Osteocyte (in vitro differentiated cells): ENCODE measurements around the gene RIPPLY1. TPM values are rescaled to one million over a fixed set of nuclear protein-coding genes. Genes with fewer than 3 reads are reported as not detected.

Source experiments
- DNase-seq: peaks from one replicate; pipeline ENCODE4 v3.0.0; 2021; ENCODE audit warnings: mixed read lengths; ENCODE audit not compliant: unreplicated experiment; ENCODE audit errors: extremely low spot score
- H3K27ac Mint-ChIP-seq: one replicate; pipeline ENCODE4 v1.8.0; 2021; ENCODE audit warnings: mild to moderate bottlenecking, mixed read lengths; ENCODE audit not compliant: unreplicated experiment
- H3K27me3 Mint-ChIP-seq: one replicate; pipeline ENCODE4 v1.8.0; 2021; ENCODE audit warnings: mixed read lengths; ENCODE audit not compliant: unreplicated experiment
- H3K36me3 Mint-ChIP-seq: one replicate; pipeline ENCODE4 v1.8.0; 2021; ENCODE audit warnings: mixed read lengths; ENCODE audit not compliant: unreplicated experiment
- H3K4me1 Mint-ChIP-seq: one replicate; pipeline ENCODE4 v1.8.0; 2021; ENCODE audit warnings: mixed read lengths; ENCODE audit not compliant: unreplicated experiment
- H3K4me3 Mint-ChIP-seq: one replicate; pipeline ENCODE4 v1.8.0; 2021; ENCODE audit warnings: mild to moderate bottlenecking, moderate library complexity, mixed read lengths; ENCODE audit not compliant: unreplicated experiment
- H3K9me3 Mint-ChIP-seq: one replicate; pipeline ENCODE4 v1.8.0; 2021; ENCODE audit warnings: mixed read lengths; ENCODE audit not compliant: unreplicated experiment
- total RNA-seq: library from RNA; stranded (reverse); gene quantifications from 2 replicates; pipeline ENCODE4 v1.2.1, GENCODE V29; 2021
- TF ChIP-seq, protein P1 (sequence below): fragments of 200-600 bp; sonication (generic); IDR thresholded peaks from 2 replicates; pipeline ENCODE4 v1.5.0; 2021; ENCODE audit warnings: antibody characterized with exemption, mild to moderate bottlenecking, moderate library complexity

The RIPPLY1 gene
- total RNA-seq, 1 donor from 2014 or later = not detected

DNA sequence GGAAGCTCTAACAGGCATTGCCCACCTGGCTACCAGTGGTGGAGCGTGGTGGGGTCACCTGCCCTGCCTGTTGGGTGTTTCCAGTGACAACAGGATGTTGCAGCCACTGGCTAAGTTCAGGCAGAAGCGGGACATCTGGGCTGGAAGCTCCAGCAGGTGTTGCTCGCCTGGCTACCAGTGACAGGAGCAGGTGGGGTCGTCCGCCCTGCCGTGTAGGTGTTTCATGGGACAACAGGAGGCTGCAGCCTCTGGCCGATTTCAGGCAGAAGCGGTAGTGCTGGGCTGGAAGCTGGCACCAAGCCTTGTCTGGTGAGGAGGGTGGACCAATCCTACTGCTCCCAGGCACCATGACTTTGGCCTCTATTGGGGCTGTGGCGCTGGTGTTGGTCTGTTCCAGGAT lies 39.4 kb downstream of the RIPPLY1 start:
- no peak overlapping the region for H3K27ac Mint-ChIP-seq

DNA sequence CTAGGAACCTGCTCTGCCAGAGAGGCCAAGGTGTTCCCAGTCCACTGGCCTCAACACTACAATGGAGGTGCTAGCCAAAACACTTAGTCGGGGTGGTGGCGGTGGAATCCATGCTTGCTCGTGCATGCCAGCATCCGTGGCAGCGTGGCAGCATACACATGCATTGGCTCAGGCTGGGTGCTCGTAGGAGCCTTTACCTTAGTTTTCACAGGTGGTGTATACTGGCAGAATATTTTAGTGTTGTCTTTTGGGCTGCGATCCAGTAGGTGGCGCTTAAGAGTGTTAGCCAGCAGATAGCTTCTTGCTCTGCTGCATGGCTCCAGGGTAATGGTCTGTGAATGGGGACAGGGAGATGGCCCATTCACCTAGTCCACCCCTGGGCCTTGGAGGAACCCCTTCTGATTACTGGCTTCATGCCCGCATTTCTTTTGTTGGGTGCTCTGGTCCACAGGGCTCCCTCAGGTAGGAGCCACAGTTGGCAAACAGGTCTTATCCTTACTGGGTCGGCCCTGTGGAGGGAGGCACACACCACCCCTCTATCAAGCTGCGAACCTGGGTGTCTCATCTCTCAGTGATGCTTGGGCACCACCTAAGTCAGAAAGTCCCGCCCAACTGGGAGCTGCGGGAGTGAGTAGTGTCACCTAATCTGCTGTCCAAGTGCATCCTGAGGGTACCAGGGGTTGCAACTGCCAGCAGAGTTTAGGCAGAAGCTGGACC lies 40.0 kb downstream of the RIPPLY1 start:
- no peak for DNase-seq
- TF ChIP-seq, protein P1, sequence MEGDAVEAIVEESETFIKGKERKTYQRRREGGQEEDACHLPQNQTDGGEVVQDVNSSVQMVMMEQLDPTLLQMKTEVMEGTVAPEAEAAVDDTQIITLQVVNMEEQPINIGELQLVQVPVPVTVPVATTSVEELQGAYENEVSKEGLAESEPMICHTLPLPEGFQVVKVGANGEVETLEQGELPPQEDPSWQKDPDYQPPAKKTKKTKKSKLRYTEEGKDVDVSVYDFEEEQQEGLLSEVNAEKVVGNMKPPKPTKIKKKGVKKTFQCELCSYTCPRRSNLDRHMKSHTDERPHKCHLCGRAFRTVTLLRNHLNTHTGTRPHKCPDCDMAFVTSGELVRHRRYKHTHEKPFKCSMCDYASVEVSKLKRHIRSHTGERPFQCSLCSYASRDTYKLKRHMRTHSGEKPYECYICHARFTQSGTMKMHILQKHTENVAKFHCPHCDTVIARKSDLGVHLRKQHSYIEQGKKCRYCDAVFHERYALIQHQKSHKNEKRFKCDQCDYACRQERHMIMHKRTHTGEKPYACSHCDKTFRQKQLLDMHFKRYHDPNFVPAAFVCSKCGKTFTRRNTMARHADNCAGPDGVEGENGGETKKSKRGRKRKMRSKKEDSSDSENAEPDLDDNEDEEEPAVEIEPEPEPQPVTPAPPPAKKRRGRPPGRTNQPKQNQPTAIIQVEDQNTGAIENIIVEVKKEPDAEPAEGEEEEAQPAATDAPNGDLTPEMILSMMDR = peak; percentile 22
- Mint-ChIP-seq H3K4me3 (no peak overlapping the region), H3K36me3 (peaks cover 6% of the 10 kb centered on the region), H3K4me1 (no peaks in the 10 kb centered on the region), H3K9me3 (peaks cover 10% of the 10 kb centered on the region), H3K27me3 (no peaks in the 10 kb centered on the region), H3K27ac (no peak overlapping the region)

More for the DNA sequence above, 39.4 kb downstream of the RIPPLY1 start:
- no peaks in the 10 kb centered on the region for H3K4me1 Mint-ChIP-seq
- H3K9me3 Mint-ChIP-seq = peaks cover 10% of the 10 kb centered on the region
- peaks cover 5% of the 10 kb centered on the region for H3K36me3 Mint-ChIP-seq
- no peaks in the 10 kb centered on the region for H3K27me3 Mint-ChIP-seq
- no peak overlapping the region for H3K4me3 Mint-ChIP-seq
- no peak for DNase-seq
- TF ChIP-seq, protein P1 = no peak

Other genes starting within 250 kb of the RIPPLY1 start
- gene RNF128, start 176.6 kb downstream of the RIPPLY1 start, total RNA-seq = not detected in 2 replicates
- gene TBC1D8B, start 100.7 kb downstream of the RIPPLY1 start, total RNA-seq = 10.3 and 11.0 TPM in 2 replicates
- 0.11 and 0.29 TPM in 2 replicates for gene CLDN2, start 17.1 kb upstream of the RIPPLY1 start, total RNA-seq
- 23.5 and 25.9 TPM in 2 replicates for gene MORC4, start 96.9 kb upstream of the RIPPLY1 start, total RNA-seq
- 15.3 and 18.1 TPM in 2 replicates for gene RBM41, start 215.5 kb upstream of the RIPPLY1 start, total RNA-seq